Caki2 (cell line): Measurements from ENCODE around the gene LRG1. TPM values are rescaled to one million over a fixed set of nuclear protein-coding genes. Genes with fewer than 3 reads are reported as not detected.

Experiments used
- DNase-seq: peaks from one replicate; pipeline ENCODE4 v3.0.0-alpha.2; 2015; ENCODE audit warnings: low read depth
- in situ Hi-C: cut with HindIII; loops from 2 replicates; pipeline ENCODE4 v1.10.0; 2016; ENCODE audit warnings: low sequenced_read_pairs, low pct_unique_long_range_greater_than_20kb, mixed read lengths
- total RNA-seq: library from RNA; depleted of rRNA; stranded (reverse); fragments of >200 nt; shearing (Covaris generic); gene quantifications from 2 replicates; pipeline ENCODE4 v1.2.3, GENCODE V29; 2014; ENCODE audit warnings: low replicate concordance

Gene LRG1
- total RNA-seq, 1 experiment from 2014 or later = not detected

DNA sequence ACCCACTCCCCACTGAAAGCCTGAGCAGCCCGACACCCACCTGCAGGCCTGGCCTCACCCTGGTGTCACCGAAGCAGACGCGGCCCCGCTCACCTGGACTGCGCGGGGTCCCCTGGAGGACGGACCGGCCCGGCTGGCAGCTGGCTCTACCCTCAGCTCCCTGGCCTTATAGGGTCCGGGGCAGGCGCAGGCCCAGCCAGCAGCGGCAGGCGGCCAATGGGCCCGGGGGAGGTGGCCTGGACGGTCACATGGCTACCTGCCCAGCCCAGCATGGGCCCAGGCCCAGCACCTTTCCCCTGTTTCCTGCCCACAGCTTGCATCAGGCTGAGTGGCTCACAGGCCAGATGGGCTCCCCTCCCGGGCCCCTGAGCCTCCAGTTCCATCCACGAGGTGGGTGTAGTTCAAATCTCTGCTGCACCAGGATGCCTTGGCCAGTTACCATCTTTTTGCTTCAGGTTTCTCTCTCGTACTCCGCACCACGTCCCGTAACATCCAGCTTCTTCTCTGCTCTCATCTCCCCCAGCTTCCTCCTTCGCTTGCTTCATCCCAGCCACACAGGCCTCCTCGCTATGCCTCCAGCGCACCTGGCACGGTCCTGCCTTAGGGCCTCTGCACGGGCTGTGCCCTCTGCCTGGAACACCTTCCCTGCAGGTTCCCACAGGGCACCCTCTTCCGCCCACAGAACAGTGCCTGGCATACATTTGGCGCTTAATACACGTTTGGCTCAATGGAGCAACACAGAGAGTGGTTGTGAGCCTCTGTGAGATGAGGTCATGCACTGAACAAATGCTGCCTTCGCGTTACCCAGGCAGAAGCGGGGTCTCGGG, 21.3 kb downstream of the LRG1 start, which contains the start of gene PLIN4:
TSS of gene PLIN4 (minus strand) at position 142 of the 827 bp plus-strand sequence. CDS start 214 bp downstream, outside the sequence.
- DNase-seq = no peak
- in situ Hi-C loops = no loop called here

DNA sequence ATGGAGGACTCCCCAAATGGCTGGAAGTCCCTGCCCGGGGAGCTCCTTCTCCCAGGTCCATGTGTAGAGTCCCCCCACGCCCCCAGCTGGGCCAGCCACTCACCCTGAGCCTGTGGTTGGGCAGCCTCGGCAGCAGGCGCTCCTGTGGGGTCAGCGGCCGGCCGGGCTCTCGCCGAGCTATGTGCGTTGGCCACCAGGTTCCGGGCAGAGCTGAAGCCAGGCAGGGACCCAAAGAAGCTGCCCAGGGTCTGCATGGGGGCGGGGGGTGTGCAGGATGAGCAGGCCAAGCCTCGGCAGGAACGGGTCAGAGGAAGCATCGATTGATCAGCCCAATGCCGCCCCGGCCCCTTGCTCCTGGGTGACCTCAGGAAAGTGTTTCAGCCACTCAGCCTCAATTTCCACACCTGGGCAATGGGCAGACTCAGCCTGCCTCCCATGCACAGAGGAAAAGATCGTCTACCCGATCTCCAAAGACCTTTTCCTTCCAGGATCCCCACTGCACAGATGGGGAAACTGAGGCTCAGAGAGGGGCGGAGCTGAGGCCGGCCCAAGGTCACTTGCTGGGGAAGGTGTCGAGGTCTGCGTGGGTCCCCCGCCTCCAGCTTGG, 22.3 kb downstream of the LRG1 start:
- in situ Hi-C loops = no loop called here
- no peak for DNase-seq

DNA sequence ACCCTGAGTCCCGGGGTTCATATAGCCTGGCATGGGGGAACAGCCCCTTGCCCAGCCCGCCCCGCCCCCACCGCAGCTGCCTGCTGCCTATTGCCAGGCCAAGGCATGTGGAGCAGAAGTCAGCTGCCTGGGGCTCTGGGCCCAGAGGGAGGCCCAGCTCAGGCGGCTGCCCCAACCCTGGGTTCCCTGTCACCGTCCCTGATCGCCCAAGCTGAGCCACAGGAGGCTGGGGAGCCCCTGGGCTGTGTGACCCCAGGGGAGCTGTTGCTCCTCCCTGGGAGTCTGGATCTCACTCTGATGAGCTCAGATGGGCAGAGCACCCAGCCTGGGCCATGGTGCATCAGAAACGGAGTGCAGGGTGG, 22.9 kb downstream of the LRG1 start:
- in situ Hi-C loops = no loop called here
- no peak for DNase-seq

DNA sequence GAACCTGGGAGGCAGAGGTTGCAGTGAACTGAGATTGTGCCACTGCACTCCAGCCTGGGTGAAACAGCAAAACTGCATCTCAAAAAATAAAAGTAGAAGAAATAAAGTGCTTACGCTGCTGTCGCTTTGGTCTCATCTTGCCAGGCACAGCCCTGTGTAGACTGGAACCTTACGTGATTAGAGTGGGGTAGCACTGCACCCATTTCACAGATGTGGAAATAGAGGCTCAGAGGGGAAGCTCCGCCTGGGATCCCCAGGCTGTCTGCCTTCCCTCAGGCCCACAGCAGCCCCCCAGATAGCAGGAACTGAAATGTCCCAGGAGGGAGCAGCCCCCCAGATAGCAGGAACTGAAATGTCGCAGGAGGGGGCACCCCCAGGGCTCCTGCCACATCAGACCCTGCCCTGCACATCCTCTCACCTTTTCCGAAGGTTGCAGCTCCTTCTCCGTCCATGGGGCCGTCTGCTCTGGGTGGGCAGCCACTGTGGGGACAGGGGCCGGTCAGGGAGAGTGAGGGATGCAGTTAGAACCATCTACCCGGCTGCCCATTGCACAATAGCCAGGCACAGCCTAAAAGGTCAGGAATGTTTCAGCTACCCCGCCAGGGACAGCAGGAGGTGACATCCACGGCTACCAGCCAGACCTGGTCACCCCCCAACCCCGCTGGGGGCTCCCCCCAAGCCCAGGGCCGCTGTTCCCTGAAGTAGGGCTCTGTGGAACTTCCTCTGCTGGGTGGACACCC, 23.5 kb downstream of the LRG1 start:
- in situ Hi-C loops = no loop called here
- DNase-seq = no peak

DNA sequence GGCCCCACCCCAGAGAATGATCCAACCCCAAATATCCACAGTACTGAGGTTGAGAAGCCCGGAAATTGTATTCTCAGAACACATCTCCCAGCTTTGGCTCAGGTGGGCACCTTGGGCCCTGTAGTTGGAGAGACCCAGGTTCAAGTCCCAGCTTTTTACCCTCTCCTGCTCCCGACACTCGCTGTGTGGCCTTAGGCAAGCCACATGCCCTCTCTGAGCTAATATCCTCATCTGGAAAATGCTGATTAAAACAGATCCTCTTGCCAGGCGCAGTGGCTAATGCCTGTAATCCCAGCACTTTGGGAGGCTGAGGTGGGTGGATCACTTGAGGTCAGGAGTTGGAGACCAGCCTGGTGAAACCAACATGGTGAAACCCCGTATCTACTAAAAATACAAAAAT, 24.1 kb downstream of the LRG1 start:
- no peak for DNase-seq
- in situ Hi-C loops = no loop called here

DNA sequence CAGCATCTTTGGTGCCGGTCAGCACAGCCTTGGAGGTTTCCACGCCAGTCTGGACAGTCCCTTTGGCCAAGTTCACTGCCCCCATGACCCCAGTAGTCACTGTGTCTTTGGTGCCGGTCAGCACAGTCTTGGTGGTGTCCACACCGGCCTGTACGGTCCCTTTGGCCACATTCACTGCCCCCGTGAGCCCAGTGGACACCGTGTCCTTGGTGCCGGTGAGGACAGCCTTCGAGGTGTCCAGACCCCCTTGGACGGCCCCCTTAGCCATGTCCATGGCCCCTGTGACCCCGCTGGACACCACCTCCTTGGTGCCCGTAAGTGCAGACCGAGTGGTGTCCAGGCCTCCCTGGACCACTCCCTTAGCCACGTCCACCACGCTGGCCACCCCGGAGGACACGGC, 26.6 kb downstream of the LRG1 start:
- in situ Hi-C loops = no loop called here
- no peak for DNase-seq

DNA sequence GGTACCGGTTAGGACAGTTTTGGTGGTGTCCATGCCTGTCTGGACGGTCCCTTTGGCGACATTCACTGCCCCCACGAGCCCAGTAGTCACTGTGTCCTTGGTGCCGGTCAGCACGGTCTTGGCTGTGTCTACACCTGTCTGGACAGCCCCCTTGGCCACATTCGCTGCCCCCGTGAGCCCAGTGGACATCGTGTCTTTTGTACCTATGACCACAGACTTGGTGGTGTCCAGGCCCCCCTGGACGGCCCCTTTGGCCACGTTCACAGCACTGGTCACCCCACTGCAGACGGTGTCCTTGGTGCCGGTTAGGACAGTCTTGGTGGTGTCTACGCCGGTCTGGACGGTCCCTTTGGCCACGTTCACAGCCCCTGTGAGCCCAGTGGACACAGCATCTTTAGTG, 27.8 kb downstream of the LRG1 start:
- DNase-seq = no peak

DNA sequence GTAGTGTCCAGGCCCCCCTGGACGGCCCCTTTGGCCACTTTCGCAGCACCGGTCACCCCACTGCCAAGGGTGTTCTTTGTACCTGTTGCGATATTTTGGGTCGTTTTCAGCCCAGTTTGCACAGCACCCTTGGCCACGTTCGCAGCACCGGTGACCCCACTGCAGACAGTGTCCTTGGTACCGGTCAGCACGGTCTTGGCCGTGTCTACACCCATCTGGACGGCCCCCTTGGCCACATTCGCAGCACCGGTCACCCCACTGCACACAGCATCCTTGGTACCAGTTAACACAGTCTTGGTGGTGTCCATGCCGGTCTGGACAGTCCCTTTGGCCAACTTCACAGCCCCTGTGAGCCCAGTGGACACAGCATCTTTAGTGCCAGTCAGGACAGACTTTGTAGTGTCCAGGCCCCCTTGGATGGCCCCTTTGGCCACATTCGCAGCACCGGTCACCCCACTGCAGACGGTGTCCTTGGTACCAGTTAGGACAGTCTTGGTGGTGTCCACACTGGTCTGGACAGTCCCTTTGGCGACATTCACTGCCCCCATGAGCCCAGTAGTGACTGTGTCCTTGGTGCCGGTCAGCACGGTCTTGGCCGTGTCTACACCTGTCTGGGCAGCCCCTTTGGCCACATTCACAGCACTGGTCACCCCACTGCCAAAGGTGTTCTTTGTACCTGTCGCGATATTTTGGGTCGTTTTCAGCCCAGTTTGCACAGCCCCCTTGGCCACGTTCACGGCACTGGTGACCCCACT, 28.4 kb downstream of the LRG1 start:
- DNase-seq = no peak
- in situ Hi-C loops = no loop called here

More for the DNA sequence above, 27.8 kb downstream of the LRG1 start:
- in situ Hi-C loops = no loop called here

DNA sequence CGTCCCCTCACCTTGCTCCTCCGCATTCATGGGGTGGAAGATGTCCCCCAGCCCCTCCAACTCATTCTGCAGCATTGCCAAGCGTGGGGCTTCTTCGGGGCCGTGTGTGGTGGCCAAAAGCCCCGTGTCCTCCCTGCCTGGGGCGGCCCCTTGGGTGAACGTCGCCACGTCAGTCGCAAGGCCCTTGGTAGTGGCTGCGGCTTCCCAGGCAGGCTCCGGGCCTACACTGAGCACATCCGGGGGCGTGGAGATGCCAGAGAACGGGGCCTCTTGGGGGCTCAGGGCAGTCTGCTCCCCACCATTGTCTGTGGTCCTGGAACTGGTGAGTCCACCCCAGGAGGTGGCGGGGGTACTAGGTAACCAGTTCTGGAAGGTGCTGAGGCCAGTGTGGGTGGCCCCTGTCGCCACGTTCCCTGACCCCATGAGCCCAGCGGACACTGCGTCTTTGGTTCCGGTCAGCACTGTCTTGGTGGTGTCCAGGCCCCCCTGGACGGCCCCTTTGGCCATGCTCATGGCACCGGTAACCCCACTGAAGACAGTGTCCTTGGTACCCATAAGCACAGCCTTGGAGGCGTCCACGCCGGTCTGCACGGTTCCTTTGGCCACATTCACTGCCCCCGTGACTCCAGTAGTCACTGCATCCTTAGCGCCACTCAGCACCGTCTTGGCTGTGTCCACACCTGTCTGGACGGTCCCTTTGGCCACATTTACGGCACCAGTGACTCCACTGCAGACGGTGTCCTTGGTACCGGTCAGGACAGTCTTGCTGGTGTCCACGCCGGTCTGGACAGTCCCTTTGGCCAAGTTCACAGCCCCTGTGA, 29.2 kb downstream of the LRG1 start:
- in situ Hi-C loops = no loop called here
- DNase-seq = no peak

DNA sequence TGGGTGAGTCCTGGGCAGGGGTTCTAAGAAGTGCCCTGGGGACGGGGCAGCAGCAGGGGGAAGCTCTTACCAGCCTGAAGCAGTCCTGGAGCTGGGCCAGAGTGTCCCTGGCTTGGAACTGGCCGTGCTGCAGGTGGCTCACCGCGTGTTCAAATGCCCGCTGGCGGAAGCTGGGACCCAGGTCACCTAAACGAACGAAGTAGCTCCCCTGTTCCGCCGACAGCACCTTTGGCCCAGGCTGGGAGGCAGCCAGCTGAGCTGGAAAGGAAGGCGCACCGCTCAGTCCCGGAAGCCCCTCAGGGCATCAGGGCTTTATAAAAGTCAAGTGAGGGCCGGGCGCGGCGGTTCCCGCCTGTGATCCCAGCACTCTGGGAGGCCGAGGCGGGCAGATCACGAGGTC, 31.1 kb downstream of the LRG1 start:
- no peak for DNase-seq
- in situ Hi-C loops = no loop called here

DNA sequence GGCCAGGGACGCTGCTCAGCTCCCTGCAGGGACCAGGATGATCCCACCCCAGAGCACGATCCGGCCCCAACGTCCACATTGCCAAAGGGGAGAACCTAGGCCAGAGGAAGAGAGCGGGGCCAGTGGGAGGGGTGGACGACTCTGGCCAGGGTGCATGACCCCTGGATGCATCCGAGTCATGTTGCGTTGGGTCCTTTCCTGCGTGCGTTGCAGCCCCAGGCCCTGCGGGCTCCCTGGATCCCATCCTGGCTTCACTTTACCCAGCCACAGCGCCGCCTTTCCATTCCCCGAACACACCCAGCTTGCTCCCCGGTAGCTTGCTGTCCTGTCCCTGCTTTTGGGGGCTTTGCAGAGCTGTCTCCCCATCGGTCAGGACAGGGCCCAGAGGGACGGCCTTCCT, 32.0 kb downstream of the LRG1 start:
- no peak for DNase-seq

DNA sequence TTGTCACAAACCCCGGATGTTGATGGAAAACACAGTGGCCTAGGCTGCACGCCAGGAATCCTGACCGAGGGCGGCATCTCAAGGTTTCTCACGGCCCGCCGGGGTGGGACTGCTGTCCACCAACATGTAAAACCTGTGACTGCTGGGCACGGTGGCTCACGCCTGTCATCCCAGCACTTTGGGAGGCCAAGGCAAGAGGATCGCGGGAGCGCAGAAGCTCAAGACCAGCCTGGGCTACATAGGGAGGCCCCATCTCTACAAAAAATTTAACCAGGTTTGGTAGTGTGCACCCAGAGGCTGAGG, 32.7 kb downstream of the LRG1 start:
- in situ Hi-C loops = no loop called here
- no peak for DNase-seq

More for the DNA sequence above, 32.0 kb downstream of the LRG1 start:
- in situ Hi-C loops = no loop called here

DNA sequence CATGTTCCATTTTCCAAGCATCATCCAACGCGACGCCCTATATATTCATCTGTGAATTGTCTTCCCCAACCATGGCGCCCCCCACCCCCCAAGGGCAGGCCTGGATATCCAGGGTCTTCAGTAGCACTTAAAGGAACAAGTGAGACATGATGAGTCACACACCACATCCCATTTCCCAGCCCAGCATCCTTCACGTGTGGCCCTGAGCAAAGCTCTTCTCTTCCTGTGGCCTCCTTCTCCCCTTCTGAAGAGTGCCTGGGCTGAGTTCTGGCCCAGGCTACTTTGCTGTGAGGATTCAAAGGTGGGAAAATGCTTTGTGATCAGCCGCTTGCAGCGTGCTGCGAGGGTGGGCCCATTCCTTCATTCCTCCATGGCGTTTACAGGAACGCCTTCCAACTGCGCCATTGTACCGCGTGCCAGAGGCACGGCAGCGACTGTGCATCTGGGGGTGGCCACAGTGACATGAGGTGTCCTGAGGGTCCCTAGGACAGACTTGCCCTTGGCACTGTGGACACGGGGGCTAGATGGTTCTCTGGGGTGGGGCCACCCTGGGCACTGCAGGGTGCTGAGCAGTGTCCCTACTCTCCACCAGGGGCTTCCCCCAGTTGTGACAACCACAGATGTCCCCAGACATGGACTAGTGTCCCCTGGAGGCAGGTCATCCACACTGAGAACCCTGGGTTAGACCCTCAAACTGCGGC, 33.2 kb downstream of the LRG1 start:
- DNase-seq = peak; percentile 30
- in situ Hi-C loops = no loop called here

DNA sequence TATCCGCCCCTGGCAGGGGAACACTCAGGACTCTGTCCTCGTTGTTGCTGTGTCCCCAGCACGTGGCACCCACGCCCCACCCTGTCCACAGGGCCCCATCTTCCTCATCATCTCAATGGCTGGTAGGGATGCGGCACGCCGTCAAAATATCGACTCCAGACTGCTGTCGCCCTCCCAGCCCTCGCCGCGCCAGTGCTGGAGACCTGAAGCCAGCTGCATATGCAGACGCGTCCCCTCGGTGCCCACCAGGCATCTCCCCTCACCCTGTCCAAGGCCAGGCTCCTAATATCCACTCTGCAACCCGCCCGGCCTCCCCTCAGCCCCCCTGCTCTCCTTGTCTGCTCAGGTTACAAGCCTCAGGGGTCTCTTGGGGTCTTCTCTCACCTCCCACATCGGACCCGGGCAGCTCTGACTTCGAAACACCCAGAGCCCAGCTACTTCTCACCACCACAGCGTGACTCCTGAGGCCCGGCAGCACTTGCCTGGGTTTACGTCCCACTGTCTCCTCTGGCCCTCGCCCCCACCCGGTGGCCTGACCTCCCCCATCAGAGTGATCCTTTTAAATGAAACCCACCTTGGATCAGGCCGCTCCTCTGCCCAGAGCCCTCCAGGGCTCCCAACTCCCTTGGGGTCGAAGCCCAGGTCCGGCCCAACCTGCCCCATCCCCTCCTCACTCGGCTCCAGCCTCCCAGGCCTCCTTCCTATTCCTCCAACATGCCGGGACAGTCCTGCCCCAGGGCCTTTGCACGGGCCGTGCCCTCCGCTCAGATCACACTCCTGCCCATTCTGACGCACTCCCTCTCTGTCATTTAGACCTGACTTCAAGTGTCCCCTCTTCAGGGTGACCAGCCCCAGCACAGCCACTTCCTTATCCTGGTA, 34.0 kb downstream of the LRG1 start:
- in situ Hi-C loops = no loop called here
- DNase-seq = no peak

DNA sequence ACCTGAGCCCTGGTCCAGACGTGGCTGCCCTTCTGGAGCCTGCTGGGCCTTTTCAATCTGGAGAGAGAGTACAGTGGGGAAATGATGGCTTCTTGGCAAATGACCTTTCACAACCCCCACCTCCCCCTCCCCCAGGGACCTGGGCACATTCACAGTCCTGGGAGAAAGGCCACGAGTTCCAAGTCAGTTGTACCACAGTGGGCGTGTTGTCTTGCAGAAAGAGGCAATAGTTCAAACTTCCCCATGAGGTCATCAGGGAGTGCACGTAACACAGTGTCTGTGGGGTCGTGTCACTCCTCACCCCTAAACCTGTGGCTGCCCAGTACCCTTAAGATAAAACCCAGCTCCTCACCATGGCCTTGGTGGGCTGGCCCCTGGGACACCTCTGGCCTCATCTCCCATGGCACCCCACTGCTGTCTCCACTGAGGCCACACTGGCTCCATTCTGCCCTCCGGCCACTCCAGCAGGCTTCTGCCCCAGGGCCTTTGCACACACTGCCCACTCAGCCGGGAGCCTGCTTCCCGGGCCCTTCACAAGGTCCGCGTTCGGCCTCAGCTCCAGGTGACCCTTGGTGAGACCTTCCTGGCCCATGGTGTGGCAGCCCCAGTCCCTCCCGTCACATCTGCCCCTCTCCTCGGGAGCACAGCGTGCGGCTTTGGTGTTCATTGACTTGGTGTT, 34.8 kb downstream of the LRG1 start:
- in situ Hi-C loops = no loop called here
- no peak for DNase-seq

DNA sequence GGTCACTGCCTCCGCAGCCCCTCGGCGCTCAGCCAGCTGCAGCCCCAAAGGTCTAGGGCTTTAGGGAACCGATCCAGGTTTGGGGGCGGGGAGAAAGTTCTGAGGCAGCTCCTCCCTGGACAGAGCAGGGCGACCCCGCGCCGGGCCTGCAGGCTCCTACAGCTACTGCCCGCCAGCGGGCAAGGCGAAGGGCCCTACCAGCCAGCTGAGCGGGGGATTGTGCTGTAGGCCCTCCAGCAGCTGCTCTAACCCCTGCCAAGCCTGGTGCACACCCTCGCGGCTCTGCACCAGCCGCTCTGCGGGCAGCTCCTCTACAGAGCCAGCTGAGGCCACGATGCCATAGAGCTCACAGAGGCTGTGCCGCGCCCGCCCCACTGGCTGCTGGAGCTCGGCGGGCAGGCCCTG, 35.5 kb downstream of the LRG1 start:
- in situ Hi-C loops = no loop called here
- DNase-seq = no peak
